Uterus (tissue), 2 donors: ENCODE measurements around the gene CIAO2B.

Experiments used
- CTCF ChIP-seq, 4 experiments: fragments of 200-600 bp in 2 of 4; fragments of 450-650 bp in 2 of 4; sonication (generic) in 2 of 4; IDR thresholded peaks; one replicate each; pipeline ENCODE4 v1.5.1; 2016 to 2019; ENCODE audit warnings: antibody characterized with exemption in 4 of 4, mild to moderate bottlenecking in 2 of 4, moderate library complexity in 1 of 4
- POLR2A ChIP-seq, 2 donors: fragments of 450-650 bp; IDR thresholded peaks; one replicate each; pipeline ENCODE4 v1.6.1; 2016; ENCODE audit warnings: antibody characterized with exemption in 2 of 2, mild to moderate bottlenecking in 1 of 2, moderate library complexity in 1 of 2

GRCh38 chr16:66975302-66975893 lies 41.2 kb upstream of the CIAO2B start:
- TF ChIP-seq CTCF (IDR thresholded peaks at IDR 0.05) (no peak), POLR2A (IDR thresholded peaks at IDR 0.05) (no peak)
